ENCODE results near the gene AMN.

AMN gene

DNA sequence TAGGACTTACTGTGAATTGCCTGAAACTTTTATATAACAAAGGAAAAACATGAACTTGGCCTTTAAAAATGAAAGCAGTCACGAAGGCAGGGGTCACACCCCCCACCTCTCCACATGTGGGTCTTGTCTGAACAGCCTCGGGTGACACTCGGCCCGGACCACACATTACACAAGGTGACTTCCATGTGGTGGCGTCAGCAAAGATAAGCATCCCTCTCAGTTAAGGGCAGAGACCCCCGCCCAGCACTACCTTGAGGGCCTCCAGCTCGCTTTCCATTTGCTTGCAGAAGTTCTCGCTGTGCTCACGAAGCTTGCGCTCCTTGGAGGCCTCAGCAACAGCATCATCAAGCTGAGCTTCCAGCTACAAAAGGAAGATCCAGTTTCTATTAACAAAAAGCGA is 47.4 kb downstream of the AMN start:
- DNase-seq: no peak

DNA sequence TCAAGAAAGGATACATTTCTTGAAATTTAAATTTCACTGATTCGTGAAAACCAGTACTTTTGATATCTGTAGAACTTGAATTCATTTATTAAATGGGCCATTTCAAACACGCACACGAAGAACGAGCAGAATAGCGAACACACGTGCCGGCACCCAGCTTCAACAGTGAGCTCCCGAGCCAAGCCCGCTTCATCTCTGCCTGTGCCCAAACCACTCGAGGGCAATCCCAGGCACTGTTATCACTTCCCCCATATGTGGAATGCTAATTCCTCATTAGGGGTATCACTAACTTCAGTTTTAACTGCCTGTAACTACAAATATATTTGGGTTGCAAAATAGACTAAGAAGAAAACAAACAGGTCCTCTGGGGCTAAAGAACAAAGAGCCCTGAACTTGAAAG is 48.0 kb downstream of the AMN start:
- DNase-seq: no peak

DNA sequence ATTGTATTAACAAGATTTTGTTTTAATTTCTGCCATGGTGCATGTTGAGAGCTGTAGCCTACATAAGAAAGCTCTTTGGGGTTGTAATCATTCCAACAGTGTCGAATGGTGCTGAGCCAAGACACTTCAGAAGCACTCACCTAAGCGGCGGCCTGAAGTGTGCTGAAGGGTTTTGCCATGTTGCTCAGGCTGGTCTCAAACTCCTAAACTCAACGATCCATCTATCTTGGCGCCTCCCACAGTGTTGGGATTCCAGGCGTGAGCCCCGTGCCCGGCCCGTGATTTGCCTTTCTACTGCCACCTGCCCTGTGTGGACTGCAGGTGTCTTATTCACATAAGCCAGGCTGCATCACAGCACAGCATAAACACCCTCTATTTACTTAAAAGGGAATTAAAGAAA is 48.9 kb downstream of the AMN start:
- no peak for DNase-seq

DNA sequence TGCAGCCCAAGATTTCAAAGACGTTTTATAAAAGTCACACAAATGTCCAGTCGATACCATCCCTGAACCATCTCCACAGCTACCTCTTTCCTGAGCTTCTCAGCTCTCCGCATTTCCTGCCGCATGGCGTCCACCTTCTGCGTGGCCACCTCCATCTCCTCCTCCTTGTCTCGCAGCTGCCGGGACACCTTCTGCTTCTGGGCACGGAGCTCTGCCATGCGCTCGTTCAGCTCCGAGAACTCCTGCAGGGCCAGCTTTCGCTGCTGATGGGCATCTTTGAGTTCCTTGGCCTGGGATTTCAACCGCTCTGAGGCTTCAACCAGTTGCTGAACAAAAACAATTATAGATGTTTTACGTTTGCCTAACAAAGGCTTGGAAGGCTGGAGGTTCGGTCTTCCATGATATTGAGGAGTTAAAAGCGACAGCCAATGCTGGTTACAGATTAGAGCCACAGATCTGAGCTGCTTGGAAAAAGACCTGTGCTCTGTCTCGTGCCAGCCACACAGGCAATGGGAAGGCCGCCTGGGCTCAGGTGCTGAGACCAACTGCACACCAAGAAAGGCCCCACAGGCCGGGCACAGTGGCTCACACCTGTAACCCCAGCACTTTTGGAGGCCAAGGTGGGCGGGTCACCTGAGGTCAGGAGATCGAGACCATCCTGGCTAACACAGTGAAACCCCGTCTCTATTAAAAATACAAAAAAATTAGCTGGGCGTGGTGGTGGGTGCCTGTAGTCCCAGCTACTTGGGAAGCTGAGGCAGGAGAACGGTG is 49.6 kb downstream of the AMN start:
- no peak for DNase-seq

DNA sequence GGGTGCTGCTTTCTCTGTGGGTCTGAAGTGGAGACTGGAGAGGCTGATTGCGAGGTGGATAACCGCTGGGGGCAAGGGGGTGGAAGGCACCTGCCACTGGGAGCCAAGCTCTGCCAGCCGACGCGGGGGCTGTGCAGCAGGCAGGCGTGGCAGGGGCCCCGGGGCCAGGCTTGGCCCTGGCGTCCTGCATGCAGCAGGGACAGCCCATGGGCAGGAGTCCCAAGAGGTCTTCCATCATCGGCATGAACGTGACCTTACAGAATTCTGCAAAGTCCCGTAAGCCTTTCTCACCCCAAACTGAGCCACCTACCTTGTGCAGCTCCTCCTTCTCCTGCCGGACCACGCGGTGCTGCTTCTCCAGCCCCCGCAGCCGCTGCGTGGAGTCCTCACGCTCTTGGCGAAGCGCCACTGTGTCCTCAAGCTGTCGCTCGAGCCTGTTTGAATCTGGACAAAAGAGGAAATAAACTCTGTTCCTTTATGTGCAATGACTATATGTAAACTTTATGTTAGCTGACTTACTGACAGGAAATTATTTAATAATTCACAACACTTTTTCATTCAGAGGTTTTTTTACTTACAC is 51.3 kb downstream of the AMN start:
- no peak for DNase-seq

DNA sequence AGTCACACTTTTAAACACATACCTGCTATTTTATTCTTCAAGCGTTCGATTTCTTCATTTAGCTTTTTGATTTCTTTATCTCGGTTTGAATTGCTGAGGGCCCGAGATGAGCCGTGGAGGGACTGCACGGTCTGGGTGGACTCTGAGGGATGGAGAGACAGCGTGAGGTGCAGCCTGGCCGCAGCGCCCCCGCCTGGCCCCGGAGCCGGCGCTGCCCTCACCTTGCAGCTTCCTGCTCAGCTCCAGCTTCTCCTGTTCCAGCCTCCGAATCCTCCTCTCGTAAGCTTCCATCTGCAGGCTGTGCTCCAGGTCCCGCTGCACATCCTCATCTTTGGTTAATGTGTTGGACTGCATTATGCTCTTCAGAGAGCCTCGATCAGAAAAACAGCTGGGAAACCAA is 53.2 kb downstream of the AMN start:
- no peak for DNase-seq

DNA sequence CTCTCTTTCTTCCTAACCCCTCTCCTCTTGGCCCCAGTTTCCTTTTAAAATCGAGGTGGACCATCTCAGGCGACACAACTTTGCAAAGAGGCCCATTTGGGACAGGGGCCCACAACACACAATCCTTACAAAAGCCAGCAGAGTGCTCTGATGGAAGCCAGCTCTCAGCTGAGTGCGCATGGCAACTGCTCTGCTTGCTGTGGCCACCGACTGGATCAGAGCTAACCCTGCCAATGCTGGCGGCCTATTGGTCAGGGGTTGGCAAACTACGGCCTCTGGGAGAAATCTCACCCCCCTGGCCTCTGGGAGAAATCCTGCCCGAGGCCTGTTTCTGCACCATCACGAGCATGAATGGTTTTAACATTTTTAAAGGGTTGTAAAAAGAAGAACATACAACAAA is 55.0 kb downstream of the AMN start:
- DNase-seq: no peak

DNA sequence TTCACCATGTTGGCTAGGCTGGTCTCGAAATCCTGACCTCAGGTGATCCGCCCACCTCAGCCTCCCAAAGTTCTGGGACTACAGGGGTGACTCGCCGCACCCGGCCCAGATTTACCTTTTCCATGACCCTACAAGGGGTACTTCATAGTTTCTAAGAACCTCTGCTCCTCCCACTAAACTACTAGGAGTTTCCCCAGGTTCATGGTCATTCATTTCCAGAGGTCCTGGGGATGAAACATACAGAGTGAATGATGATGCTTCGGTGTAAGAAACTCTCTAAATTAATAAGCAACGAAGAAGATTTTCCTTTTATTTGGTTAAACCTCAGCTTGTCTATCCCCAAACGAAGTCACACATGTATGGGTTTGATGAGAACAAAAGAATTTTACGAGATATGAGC is 56.9 kb downstream of the AMN start:
- no peak for DNase-seq

DNA sequence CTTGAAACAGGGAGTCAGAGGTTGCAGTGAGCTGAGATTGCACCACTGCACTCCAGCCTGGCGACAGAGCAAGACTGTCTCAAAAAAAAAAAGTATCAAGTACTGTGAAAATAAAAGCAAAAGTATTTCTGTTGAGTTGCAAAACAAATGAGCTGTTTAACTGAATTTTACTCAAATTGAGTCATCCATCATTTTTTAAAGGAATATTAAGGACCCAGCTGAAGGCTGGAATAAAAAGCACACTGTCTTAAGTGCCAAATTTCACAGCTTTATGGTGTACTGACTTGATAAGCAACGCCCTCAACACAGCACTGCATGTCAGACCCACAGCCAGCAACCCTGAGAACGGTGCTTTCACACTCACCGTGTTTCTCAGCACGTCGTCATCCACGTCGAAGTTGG is 57.9 kb downstream of the AMN start:
- no peak for DNase-seq
